ENCODE data around the gene PACSIN1. TPM values are rescaled to one million over a fixed set of nuclear protein-coding genes. Genes with fewer than 3 reads are reported as not detected.

PACSIN1 gene
- total RNA-seq, 4 donors from 2014 or later, result 0.08 to 0.42 (median 0.10) TPM; not detected in 1

- intact Hi-C loops (cut with DNase I; ENCODE audit: low total_unique reads), result loop anchor here (10.0 kb wide), 1 partner anchor 1638 kb away; no protein-coding TSS in a partner anchor
- no peak for DNase-seq (ENCODE audit: low spot score in 2 of 2)
- WGBS, 2 donors, result 78 to 87% methylated on average over 5 of the region's 5 CpGs
- TF ChIP-seq CTCF (IDR thresholded peaks at IDR 0.05) (no peak), POLR2A (IDR thresholded peaks at IDR 0.05) (no peak)
- no peak overlapping the region for H3K4me3 ChIP-seq (ENCODE audit: low read depth, poor library complexity, severe bottlenecking)
Measured at GRCh38 chr6:34506718-34507117, 40.8 kb downstream of the PACSIN1 start.

GRCh38 chr6:34508425-34508824 lies 42.5 kb downstream of the PACSIN1 start:
- no peak for DNase-seq (ENCODE audit: low spot score in 2 of 2)
- no peak overlapping the region for H3K4me3 ChIP-seq (ENCODE audit: low read depth, poor library complexity, severe bottlenecking)
- TF ChIP-seq CTCF (IDR thresholded peaks at IDR 0.05) (no peak), POLR2A (IDR thresholded peaks at IDR 0.05) (no peak)
- WGBS, 2 donors, result 94 to 95% methylated on average over 3 of the region's 3 CpGs
- intact Hi-C loops (cut with DNase I; ENCODE audit: low total_unique reads), result loop anchor here (10.0 kb wide), 1 partner anchor 1636 kb away; no protein-coding TSS in a partner anchor

GRCh38 chr6:34509782-34510181 lies 43.9 kb downstream of the PACSIN1 start:
- no peak for DNase-seq (ENCODE audit: low spot score in 2 of 2)
- H3K4me3 ChIP-seq (ENCODE audit: low read depth, poor library complexity, severe bottlenecking), result no peak overlapping the region
- TF ChIP-seq POLR2A (IDR thresholded peaks at IDR 0.05) (no peak), CTCF (IDR thresholded peaks at IDR 0.05) (no peak)
- intact Hi-C loops (cut with DNase I; ENCODE audit: low total_unique reads), result loop anchor here (10.0 kb wide), 1 partner anchor 1635 kb away; no protein-coding TSS in a partner anchor
- WGBS, 2 donors, result 84 to 96% methylated on average over 4 of the region's 4 CpGs

- TF ChIP-seq POLR2A (IDR thresholded peaks at IDR 0.05) (no peak), CTCF (IDR thresholded peaks at IDR 0.05) (no peak)
- 88 to 90% methylated on average over 4 of the region's 4 CpGs for WGBS, 2 donors
- intact Hi-C loops (cut with DNase I; ENCODE audit: low total_unique reads), result no loop called here
- H3K4me3 ChIP-seq (ENCODE audit: low read depth, poor library complexity, severe bottlenecking), result no peak overlapping the region
- DNase-seq (ENCODE audit: low spot score in 2 of 2), result no peak
Measured at GRCh38 chr6:34510299-34510698, 44.4 kb downstream of the PACSIN1 start.

- TF ChIP-seq CTCF (IDR thresholded peaks at IDR 0.05) (no peak), POLR2A (IDR thresholded peaks at IDR 0.05) (no peak)
- 74 to 79% methylated on average over 6 of the region's 6 CpGs for WGBS, 2 donors
- DNase-seq (ENCODE audit: low spot score in 2 of 2), result no peak
- no peak overlapping the region for H3K4me3 ChIP-seq (ENCODE audit: low read depth, poor library complexity, severe bottlenecking)
- intact Hi-C loops (cut with DNase I; ENCODE audit: low total_unique reads), result no loop called here
Measured at GRCh38 chr6:34511214-34511914, 45.5 kb downstream of the PACSIN1 start.
